ENCODE measurements around the gene AUTS2.

DNA sequence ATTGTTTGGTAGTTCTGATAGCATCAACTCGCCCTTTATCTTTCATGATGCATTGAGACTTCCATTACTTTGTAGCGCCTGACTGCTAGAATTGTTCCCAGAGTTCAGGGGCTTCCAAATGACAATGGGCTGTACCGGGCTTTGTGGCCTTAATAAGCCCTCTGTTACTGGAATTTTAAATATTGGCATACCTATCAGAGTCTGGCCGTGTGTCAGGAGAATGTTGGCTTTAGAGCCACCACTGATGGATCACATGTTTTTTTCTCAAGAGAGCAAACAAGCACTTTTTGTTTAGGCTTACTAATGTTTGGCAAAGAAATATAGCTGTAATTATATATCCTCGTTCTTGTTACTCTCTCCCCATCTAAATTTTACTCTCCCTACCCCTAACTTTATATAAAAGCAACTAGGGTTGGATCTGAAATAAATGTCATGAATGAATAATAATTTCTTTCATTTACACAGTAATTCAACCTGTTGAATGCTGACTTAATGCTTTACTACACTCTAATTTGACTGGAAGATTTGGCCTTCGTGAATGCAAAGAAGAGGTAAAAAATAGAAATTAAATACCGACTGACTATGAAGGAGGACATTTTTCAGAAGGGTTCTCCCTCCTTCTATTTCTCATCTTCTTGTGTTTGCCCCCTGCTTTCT lies 396.7 kb downstream of the AUTS2 start:
- TF ChIP-seq ZNF274 (IDR thresholded peaks at IDR 0.05; ENCODE audit: low read depth, low read length), result no peak
- TF ChIP-seq YY1 (IDR thresholded peaks at IDR 0.05; ENCODE audit: insufficient read depth, insufficient read length), result no peak
